HepG2 (cell line): ENCODE data around the gene ANKRD39. TPM values are rescaled to one million over a fixed set of nuclear protein-coding genes. Genes with fewer than 3 reads are reported as not detected.

Experiments used
- AHR ChIP-seq: IDR thresholded peaks from 2 replicates; pipeline ENCODE4 v1.6.1; 2018; ENCODE audit warnings: missing genetic modification reagents, missing compliant biosample characterization
- ARID2 ChIP-seq: sonication (generic); formaldehyde crosslinking; IDR thresholded peaks from 2 replicates; pipeline ENCODE4 v1.8.1; 2022; ENCODE audit warnings: mild to moderate bottlenecking, missing genetic modification reagents, borderline replicate concordance
- CBX1 ChIP-seq: IDR thresholded peaks from one replicate; pipeline ENCODE4 v1.6.1; 2016; ENCODE audit warnings: antibody characterized with exemption, low read depth
- CC2D1A ChIP-seq: sonication (generic); formaldehyde crosslinking; IDR thresholded peaks from 2 replicates; pipeline ENCODE4 v1.8.1; 2023; ENCODE audit warnings: mild to moderate bottlenecking, missing genetic modification reagents
- ETV5 ChIP-seq: IDR thresholded peaks from 2 replicates; pipeline ENCODE4 v1.6.1; 2018; ENCODE audit warnings: missing biosample characterization, missing genetic modification reagents, inconsistent platforms, borderline replicate concordance
- FOSL1 ChIP-seq: sonication (generic); formaldehyde crosslinking; IDR thresholded peaks from 2 replicates; pipeline ENCODE4 v1.9.0; 2021; ENCODE audit warnings: missing genetic modification reagents, borderline replicate concordance
- GATAD2A ChIP-seq: IDR thresholded peaks from 2 replicates; pipeline ENCODE4 v1.6.1; 2016
- HMGA1 ChIP-seq: sonication (generic); formaldehyde crosslinking; conservative IDR thresholded peaks from 2 replicates; pipeline ENCODE4 v1.4.0; 2020; ENCODE audit warnings: missing genetic modification reagents
- HOXD1 ChIP-seq: sonication (generic); formaldehyde crosslinking; IDR thresholded peaks from 2 replicates; pipeline ENCODE4 v1.5.0; 2020; ENCODE audit warnings: missing genetic modification reagents
- KDM3A ChIP-seq: IDR thresholded peaks from 2 replicates; pipeline ENCODE4 v1.6.1; 2018; ENCODE audit warnings: low read depth, missing compliant biosample characterization
- KDM5A ChIP-seq: fragments of 200-600 bp; sonication (generic); IDR thresholded peaks from 2 replicates; pipeline ENCODE4 v1.7.0; 2018; ENCODE audit warnings: antibody characterized with exemption, mild to moderate bottlenecking, low read length, borderline replicate concordance
- MED1 ChIP-seq: sonication (generic); formaldehyde crosslinking; IDR thresholded peaks from 2 replicates; pipeline ENCODE4 v1.4.0; 2020; ENCODE audit warnings: missing genetic modification reagents
- MLLT10 ChIP-seq: sonication (generic); formaldehyde crosslinking; IDR thresholded peaks from 2 replicates; pipeline ENCODE4 v1.4.0; 2020; ENCODE audit warnings: missing genetic modification reagents
- NFIB ChIP-seq: sonication (generic); formaldehyde crosslinking; IDR thresholded peaks from 2 replicates; pipeline ENCODE4 v1.9.0; 2021; ENCODE audit warnings: missing genetic modification reagents, mild to moderate bottlenecking, borderline replicate concordance
- NFYC ChIP-seq: IDR thresholded peaks from 2 replicates; pipeline ENCODE4 v1.6.1; 2016; ENCODE audit warnings: missing genetic modification reagents, missing compliant biosample characterization
- RXRB ChIP-seq: IDR thresholded peaks from 2 replicates; pipeline ENCODE4 v1.6.1; 2016; ENCODE audit warnings: borderline replicate concordance, missing genetic modification reagents, missing compliant biosample characterization
- SOX5 ChIP-seq: IDR thresholded peaks from 2 replicates; pipeline ENCODE4 v1.6.1; 2016; ENCODE audit warnings: borderline replicate concordance
- TMF1 ChIP-seq: sonication (generic); formaldehyde crosslinking; IDR thresholded peaks from 2 replicates; pipeline ENCODE4 v1.8.1; 2022; ENCODE audit warnings: low read depth, missing genetic modification reagents
- ZNF264 ChIP-seq: sonication (generic); formaldehyde crosslinking; IDR thresholded peaks from 2 replicates; pipeline ENCODE4 v1.4.0; 2020; ENCODE audit warnings: missing genetic modification reagents
- polyA plus RNA-seq, 8 experiments: library from polyadenylated mRNA; depleted of rRNA in 3 of 8; stranded (reverse) in 7 of 8; unstranded in 1 of 8; fragments of >200 nt; fragmentation: Illumina TruSeq in 4 of 8; extraction: Trizol in 4 of 8; gene quantifications; 2 replicates each; pipeline versions ENCODE4 v1.2.1 to v1.2.3, GENCODE V29; 2011 to 2016; ENCODE audit warnings: low read depth in 4 of 8, missing spikeins in 1 of 8, mixed read lengths in 1 of 8; ENCODE audit not compliant: insufficient read depth in 1 of 8
- total RNA-seq, 5 experiments: library from RNA; depleted of rRNA; stranded (reverse); fragments of >200 nt; fragmentation: Illumina TruSeq; extraction: Trizol; gene quantifications; 2 replicates each; pipeline ENCODE4 v1.2.3, GENCODE V29; 2016; ENCODE audit warnings: low read depth in 1 of 5
- TF ChIP-seq, protein P1 (sequence below): sonication (generic); formaldehyde crosslinking; IDR thresholded peaks from 2 replicates; pipeline ENCODE4 v1.5.0; 2020; ENCODE audit warnings: mild to moderate bottlenecking, missing genetic modification reagents
- TF ChIP-seq, protein P2 (sequence below): IDR thresholded peaks from 2 replicates; pipeline ENCODE4 v1.6.1; 2016; ENCODE audit warnings: low read depth, control low read depth
- TF ChIP-seq, protein P3 (sequence below): IDR thresholded peaks from 2 replicates; pipeline ENCODE4 v1.6.1; 2016; ENCODE audit warnings: mild to moderate bottlenecking
- TF ChIP-seq, protein P4 (sequence below): sonication (generic); formaldehyde crosslinking; IDR thresholded peaks from 2 replicates; pipeline ENCODE4 v1.4.0; 2020; ENCODE audit warnings: missing genetic modification reagents
- TF ChIP-seq, protein P5 (sequence below): sonication (generic); formaldehyde crosslinking; IDR thresholded peaks from 2 replicates; pipeline ENCODE4 v1.4.0; 2020; ENCODE audit warnings: missing genetic modification reagents
- TF ChIP-seq, protein P6 (sequence below): IDR thresholded peaks from 2 replicates; pipeline ENCODE4 v1.6.1; 2012; ENCODE audit warnings: inconsistent platforms

Gene ANKRD39
- total and polyA plus RNA-seq, 2 of the 13 experiments (the other 11 are each of a cell fraction or from before 2014, with no cell fraction given), result 23.2 to 24.8 TPM

DNA sequence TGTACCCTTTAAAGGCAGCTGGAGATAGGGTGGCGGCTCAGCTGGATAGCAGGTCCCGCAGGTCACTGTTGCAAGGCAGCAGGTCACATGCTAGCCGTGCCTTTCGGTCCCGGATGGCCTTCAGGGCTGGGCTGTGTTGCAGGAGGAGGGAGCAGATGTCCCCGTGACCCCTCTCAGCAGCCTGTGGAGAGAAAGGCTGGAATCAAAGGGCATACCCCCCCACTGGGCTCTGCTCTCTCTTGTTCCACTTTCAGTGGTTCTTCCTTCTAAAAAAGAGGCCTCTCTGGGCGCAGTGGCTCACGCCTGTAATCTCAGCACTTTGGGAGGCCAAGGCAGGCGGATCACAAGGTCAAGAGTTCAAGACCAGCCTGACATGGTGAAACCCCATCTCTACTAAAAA is 9.6 kb downstream of the ANKRD39 start (continued):
- TF ChIP-seq, protein P1, sequence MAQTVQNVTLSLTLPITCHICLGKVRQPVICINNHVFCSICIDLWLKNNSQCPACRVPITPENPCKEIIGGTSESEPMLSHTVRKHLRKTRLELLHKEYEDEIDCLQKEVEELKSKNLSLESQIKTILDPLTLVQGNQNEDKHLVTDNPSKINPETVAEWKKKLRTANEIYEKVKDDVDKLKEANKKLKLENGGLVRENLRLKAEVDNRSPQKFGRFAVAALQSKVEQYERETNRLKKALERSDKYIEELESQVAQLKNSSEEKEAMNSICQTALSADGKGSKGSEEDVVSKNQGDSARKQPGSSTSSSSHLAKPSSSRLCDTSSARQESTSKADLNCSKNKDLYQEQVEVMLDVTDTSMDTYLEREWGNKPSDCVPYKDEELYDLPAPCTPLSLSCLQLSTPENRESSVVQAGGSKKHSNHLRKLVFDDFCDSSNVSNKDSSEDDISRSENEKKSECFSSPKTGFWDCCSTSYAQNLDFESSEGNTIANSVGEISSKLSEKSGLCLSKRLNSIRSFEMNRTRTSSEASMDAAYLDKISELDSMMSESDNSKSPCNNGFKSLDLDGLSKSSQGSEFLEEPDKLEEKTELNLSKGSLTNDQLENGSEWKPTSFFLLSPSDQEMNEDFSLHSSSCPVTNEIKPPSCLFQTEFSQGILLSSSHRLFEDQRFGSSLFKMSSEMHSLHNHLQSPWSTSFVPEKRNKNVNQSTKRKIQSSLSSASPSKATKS (CRISPR knock-in tag), result no peak
- TF ChIP-seq, protein P2, sequence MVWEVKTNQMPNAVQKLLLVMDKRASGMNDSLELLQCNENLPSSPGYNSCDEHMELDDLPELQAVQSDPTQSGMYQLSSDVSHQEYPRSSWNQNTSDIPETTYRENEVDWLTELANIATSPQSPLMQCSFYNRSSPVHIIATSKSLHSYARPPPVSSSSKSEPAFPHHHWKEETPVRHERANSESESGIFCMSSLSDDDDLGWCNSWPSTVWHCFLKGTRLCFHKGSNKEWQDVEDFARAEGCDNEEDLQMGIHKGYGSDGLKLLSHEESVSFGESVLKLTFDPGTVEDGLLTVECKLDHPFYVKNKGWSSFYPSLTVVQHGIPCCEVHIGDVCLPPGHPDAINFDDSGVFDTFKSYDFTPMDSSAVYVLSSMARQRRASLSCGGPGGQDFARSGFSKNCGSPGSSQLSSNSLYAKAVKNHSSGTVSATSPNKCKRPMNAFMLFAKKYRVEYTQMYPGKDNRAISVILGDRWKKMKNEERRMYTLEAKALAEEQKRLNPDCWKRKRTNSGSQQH (CRISPR knock-in tag), result no peak
- TF ChIP-seq, protein P3, sequence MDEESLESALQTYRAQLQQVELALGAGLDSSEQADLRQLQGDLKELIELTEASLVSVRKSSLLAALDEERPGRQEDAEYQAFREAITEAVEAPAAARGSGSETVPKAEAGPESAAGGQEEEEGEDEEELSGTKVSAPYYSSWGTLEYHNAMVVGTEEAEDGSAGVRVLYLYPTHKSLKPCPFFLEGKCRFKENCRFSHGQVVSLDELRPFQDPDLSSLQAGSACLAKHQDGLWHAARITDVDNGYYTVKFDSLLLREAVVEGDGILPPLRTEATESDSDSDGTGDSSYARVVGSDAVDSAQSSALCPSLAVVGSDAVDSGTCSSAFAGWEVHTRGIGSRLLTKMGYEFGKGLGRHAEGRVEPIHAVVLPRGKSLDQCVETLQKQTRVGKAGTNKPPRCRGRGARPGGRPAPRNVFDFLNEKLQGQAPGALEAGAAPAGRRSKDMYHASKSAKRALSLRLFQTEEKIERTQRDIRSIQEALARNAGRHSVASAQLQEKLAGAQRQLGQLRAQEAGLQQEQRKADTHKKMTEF (CRISPR knock-in tag), result no peak
- TF ChIP-seq HMGA1 (CRISPR knock-in tag) (no peak), GATAD2A (CRISPR knock-in tag) (no peak), KDM5A (no peak), ARID2 (CRISPR knock-in tag) (no peak), TMF1 (CRISPR knock-in tag) (no peak), FOSL1 (CRISPR knock-in tag) (no peak), MLLT10 (CRISPR knock-in tag) (no peak), SOX5 (no peak), AHR (CRISPR knock-in tag) (no peak), KDM3A (CRISPR knock-in tag) (no peak), CC2D1A (CRISPR knock-in tag) (no peak), ETV5 (CRISPR knock-in tag) (no peak), RXRB (CRISPR knock-in tag) (peak; percentile 14; the same call in 1 of the 2 replicates), CBX1 (no peak), ZNF264 (CRISPR knock-in tag) (no peak), NFIB (CRISPR knock-in tag) (no peak), NFYC (CRISPR knock-in tag) (no peak), HOXD1 (CRISPR knock-in tag) (no peak), MED1 (CRISPR knock-in tag) (peak; percentile 32; the same call in 1 of the 2 replicates)
- TF ChIP-seq, protein P4, sequence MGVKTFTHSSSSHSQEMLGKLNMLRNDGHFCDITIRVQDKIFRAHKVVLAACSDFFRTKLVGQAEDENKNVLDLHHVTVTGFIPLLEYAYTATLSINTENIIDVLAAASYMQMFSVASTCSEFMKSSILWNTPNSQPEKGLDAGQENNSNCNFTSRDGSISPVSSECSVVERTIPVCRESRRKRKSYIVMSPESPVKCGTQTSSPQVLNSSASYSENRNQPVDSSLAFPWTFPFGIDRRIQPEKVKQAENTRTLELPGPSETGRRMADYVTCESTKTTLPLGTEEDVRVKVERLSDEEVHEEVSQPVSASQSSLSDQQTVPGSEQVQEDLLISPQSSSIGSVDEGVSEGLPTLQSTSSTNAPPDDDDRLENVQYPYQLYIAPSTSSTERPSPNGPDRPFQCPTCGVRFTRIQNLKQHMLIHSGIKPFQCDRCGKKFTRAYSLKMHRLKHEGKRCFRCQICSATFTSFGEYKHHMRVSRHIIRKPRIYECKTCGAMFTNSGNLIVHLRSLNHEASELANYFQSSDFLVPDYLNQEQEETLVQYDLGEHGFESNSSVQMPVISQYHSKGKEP, result no peak
- TF ChIP-seq, protein P5, sequence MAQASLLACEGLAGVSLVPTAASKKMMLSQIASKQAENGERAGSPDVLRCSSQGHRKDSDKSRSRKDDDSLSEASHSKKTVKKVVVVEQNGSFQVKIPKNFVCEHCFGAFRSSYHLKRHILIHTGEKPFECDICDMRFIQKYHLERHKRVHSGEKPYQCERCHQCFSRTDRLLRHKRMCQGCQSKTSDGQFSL (CRISPR knock-in tag), result peak; percentile 95
- TF ChIP-seq, protein P6, sequence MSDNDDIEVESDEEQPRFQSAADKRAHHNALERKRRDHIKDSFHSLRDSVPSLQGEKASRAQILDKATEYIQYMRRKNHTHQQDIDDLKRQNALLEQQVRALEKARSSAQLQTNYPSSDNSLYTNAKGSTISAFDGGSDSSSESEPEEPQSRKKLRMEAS, result peak; percentile 58
